Esophagus squamous epithelium (tissue), 4 donors: ENCODE data around the gene TRAF3.

Experiments used
- CTCF ChIP-seq, 6 experiments: fragments of 450-650 bp in 4 of 6; fragments of 200-600 bp in 2 of 6; sonication (generic) in 2 of 6; IDR thresholded peaks; one replicate each; pipeline ENCODE4 v1.5.1; 2016 to 2019; ENCODE audit warnings: antibody characterized with exemption in 6 of 6, mild to moderate bottlenecking in 4 of 6, moderate library complexity in 4 of 6
- POLR2A ChIP-seq, 4 donors: fragments of 450-650 bp; IDR thresholded peaks; one replicate each; pipeline ENCODE4 v1.6.1; 2017; ENCODE audit warnings: antibody characterized with exemption in 4 of 4, mild to moderate bottlenecking in 4 of 4, moderate library complexity in 3 of 4

GRCh38 chr14:102813691-102814090, 36.4 kb downstream of the TRAF3 start:
- TF ChIP-seq POLR2A (IDR thresholded peaks at IDR 0.05) (no peak), CTCF (IDR thresholded peaks at IDR 0.05) (no peak)
